ENCODE results near the gene RAB5IF.
"Not testable (repeated sequence)": the region's sequence is repeated elsewhere in the genome, so short reads cannot be mapped to it uniquely, and the experiment has no call there.

Gene RAB5IF

GRCh38 chr20:36587388-36588070 lies 18.1 kb upstream of the RAB5IF start:
- DNase-seq, result no peak

GRCh38 chr20:36591281-36591680 lies 14.3 kb upstream of the RAB5IF start:
- DNase-seq, result no peak

DNA sequence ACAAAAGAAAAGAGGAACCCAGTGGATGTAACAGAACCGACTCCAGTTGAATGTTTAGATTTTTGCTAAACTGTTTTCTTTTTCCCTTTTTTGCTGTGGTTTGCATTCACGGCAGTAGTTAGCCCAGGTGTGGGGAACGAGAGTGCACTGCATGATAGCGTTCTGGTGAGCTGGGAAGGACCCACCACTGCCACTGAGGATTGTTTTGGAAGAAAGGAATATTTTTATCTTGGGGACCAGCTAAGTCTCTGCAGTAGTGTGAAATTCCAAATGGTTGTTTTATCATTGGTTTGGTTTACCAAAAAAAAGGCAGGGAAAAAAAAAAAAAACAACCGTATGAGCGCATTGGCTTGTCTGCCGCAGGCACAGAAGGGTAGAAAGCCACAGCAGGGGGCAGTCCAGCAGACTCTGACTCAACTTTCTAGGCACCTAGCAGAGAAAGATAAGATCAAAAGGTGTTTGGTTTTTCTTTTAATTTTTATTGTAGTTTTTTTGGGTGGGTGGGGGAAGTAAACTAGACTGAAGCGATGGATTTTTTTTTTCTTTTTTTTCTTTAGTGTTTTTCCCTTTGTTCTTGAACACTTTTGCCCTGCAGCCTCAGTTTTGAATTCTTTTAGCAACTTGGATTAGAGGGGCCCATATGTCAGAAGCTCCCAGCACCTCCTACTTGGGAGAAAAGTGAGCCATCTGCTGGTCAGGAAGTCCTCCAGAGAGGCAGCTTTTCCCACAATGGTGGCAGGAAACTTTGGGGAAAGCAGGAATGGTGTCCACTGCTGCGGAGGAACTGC lies 13.5 kb upstream of the RAB5IF start:
- DNase-seq, result peak; percentile 62

GRCh38 chr20:36593347-36593929 lies 12.1 kb upstream of the RAB5IF start:
- no peak for DNase-seq

GRCh38 chr20:36599912-36600345 lies 5.7 kb upstream of the RAB5IF start:
- DNase-seq, result no peak

GRCh38 chr20:36601540-36601939 lies 4.0 kb upstream of the RAB5IF start:
- no peak for DNase-seq

DNA sequence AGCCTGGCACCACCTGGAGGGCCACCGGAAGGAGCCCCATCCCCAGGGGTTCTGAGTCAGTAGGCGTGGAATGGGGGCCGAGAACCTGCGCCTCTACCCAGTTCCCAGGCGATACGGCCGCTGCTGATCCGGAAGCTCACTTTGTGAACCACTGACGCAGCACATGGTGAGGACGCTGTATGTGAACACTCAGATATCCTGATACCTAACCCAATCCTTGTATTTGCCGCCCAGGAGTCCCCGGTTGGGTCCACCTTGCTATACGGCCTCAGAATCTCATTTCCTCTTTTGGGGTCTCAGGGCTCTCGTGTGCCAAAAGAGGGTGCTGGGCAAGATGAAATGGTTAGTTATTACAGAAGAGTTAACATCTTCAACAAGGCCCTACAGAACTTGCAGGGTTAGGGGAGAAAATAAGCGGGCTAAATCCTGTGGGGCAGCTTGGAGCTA lies 604 bp upstream of the RAB5IF start:
- peak; percentile 46 for DNase-seq

GRCh38 chr20:36606158-36607066 lies 833 bp downstream of the RAB5IF start:
- DNase-seq, result peak; percentile 19

GRCh38 chr20:36607586-36608387 lies 2.2 kb downstream of the RAB5IF start:
- no peak for DNase-seq

DNA sequence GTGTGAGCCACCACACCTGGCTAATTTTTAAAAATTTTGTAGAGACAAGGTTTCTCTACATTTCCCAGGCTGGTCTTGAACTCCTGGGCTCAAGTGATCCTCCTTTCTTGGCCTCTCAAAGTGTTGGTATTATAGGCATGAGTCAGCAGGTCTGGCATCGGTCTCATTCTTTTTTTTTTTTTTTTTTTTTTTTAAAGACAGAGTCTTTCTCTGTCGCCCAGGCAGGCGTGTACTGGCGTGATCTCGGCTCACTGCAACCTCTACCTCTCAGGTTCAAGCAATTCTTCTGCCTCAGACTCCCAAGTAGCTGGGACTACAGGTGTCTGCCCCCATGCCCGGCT lies 2.8 kb downstream of the RAB5IF start:
- DNase-seq, result not testable (repeated sequence)

DNA sequence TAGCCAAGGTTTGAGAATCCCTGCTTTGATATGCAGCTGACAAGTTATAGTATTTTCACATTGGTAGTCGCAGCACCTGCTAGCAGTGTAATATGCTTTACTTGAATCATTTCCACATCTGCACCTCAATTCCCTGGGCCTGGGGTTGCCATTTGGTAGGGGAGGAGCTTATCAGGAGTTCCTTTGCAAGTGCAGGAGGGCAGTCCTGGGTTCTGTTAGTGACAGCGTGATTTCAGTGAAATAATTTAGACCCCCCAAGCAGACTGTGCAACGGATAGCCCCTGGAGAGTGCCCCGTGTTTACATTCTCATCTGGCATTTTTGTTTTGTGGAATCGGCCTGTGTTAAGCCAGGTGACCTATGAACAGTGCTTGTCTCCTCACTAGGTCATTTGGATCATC lies 6.0 kb downstream of the RAB5IF start:
- no peak for DNase-seq

DNA sequence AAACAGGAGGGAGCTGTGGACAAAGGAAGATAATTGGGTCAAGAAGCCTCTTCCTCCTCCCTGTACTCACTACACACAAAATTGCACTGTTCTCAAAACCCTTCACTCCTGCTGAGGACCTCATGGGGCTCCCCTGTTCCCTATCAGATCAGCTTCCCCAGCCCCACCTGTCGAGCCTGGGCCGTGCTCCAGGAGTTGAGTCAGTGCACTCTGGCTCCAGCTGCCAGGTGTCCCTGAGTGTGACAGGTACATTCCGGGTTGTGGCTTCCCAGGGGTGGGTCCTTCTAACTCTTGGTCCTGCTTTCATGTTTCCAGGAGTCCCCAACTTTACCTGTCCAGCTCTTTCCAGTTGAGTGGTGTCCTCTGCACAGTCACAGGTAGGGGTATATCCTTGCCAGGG lies 8.4 kb downstream of the RAB5IF start:
- DNase-seq, result no peak

DNA sequence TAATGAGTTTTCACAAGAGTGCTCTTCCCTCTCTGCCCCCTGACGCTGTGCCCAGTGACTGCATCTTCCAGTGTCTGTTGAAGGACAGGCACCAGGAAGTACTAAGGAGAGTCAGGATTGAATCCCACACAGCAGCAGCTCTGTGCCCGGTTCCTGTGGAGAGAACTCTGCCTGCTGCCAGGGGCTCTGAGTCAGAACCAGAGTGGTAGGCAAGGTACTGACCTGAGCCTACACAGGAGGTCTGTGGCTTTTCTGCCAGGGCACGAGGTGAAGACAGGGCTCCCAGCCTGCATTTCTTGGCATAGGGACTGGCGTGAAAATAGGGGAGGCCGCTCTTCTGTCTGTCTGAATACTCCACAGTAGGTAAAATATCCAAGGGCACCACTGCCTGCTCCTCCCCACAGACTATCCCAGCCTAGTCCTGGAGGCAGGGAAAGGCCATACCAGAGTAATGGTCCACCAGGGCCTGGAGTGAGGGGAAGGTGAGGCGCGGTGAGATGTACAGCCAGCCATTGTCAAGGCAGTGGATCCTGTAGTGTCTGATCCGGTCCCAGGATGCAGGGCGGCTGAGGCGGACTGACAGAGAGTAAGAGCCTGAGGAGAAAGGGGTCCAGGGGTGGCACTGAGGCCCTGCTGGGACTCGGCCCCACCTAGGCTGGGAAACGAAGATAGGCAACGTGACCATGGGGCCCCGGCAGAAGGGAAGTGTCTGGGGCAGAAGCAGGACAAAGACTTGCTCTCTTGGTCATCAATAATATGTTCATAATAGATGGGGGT lies 9.4 kb downstream of the RAB5IF start:
- no peak for DNase-seq

GRCh38 chr20:36620917-36621316 lies 15.3 kb downstream of the RAB5IF start:
- DNase-seq, result no peak

DNA sequence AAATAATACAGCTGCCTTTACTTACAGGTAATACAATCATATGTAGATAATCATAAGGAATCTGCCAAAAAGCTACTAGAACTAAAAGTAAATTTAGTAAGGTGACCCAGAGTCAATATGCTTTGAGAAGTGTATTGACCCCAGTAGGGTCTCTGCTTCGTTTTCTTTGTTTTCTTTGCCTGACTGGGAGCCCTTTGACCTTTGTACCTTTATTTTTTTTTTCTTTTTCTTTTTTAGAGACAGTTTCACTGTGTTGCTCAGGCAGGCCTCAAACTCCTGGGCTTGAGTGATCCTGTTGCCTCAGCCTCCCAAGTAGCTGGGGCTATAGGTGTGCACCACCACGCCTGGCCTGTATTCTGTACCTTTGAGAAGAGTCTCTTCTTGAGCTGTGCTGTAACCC lies 17.9 kb downstream of the RAB5IF start:
- no peak for DNase-seq

- no peak for DNase-seq
Observed at GRCh38 chr20:36624068-36624943, 18.7 kb downstream of the RAB5IF start.

- DNase-seq, result no peak
Observed at GRCh38 chr20:36624944-36625324, 19.4 kb downstream of the RAB5IF start.

DNA sequence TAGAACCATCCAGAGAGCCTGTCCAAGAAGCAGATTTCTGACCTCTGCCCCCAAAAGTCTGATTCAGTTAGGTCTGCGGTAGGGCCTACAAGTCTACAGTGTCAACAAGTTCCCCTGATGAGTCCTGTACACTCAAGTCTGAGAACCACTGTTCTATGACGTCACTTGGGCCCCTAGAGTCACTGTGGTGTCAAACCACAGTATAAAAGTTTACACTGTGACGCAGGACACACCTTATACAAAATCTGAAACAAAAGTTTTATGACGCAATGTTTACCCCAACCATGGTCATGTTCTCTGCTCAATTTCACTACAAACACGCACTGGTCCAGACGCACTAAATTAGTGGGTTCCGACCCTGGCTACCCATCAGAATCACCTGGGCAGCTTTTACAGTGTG lies 22.5 kb downstream of the RAB5IF start:
- no peak for DNase-seq

DNA sequence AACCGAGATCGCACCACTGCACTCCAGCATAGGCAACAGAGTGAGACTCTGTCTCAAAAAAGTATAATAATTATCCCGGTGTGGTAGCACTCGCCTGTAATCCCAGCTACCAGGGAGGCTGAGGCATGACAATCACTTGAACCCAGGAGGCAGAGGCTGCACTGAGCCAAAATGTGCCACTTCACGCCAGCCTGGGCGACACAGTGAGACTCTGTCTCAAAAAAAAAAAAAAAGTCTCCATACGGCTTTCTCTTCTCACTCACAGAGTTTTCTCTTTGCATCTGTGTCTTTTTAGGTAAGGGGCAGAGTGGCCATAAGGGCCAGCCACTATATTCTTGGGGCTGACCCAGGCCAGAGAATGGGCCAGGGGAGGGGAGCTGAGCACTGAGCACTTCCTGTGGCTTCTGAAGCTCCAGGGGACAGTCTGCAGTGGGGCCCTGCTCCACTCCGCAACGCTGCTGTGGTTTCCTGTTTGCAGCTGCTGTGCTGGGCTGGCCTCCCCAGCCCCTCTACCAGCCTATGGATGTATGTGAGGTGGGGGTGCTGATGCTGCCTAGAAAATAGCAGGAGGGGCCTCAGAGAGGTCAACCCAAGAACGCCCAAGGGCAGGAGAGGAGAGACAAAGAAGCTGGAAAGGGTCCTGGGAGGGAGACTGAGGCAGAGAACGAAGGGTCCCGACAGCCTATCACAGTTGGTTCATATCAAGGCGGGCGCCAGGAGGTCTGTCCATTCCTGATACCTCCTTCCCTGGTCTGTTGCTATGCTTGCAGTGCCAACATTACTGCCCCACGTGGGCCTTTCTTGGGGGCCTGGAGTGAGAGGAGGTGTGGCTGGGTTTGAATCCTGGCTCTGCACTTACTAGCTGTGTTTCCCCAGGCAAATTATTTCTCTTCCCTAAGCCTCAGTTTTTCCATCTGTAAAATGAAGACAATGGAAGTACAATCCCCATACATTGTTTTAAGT lies 24.4 kb downstream of the RAB5IF start:
- DNase-seq, result peak; percentile 35
